Measurements from ENCODE around the gene CHN2. TPM values are rescaled to one million over a fixed set of nuclear protein-coding genes. Genes with fewer than 3 reads are reported as not detected.

Gene CHN2
- total RNA-seq, 2 donors from 2014 or later, result 0.91 to 1.2 TPM

- peaks cover 22% of the 10 kb centered on the region for H3K4me1 Mint-ChIP-seq (ENCODE audit: low read depth)
- H3K27me3 Mint-ChIP-seq (ENCODE audit: low read depth), result peaks cover 18% of the 10 kb centered on the region
- H3K4me3 Mint-ChIP-seq, result no peak overlapping the region
- no peaks in the 10 kb centered on the region for H3K9me3 Mint-ChIP-seq
- no peak for ATAC-seq (replicated peaks in 1 of 2)
- H3K36me3 Mint-ChIP-seq (ENCODE audit: insufficient read depth in 2 of 2), result peaks cover 0 to 3% of the 10 kb centered on the region in 2 donors
- H3K27ac Mint-ChIP-seq, result no peak overlapping the region
- no peak for DNase-seq
Measured at GRCh38 chr7:29335188-29336083, 140.9 kb downstream of the CHN2 start.

GRCh38 chr7:29337546-29338116 lies 143.1 kb downstream of the CHN2 start:
- peak; percentile 49 to 76 for ATAC-seq (replicated peaks in 1 of 2)
- H3K9me3 Mint-ChIP-seq, result no peaks in the 10 kb centered on the region
- peaks cover 21% of the 10 kb centered on the region for H3K4me1 Mint-ChIP-seq (ENCODE audit: low read depth)
- peak overlapping the region; percentile 4 to 33 for H3K4me3 Mint-ChIP-seq
- H3K27ac Mint-ChIP-seq, result no peak overlapping the region
- H3K36me3 Mint-ChIP-seq (ENCODE audit: insufficient read depth in 2 of 2), result no peaks in the 10 kb centered on the region
- H3K27me3 Mint-ChIP-seq (ENCODE audit: low read depth), result peaks cover 5% of the 10 kb centered on the region
- DNase-seq, result peak; percentile 6 to 7

GRCh38 chr7:29340696-29341095 lies 146.1 kb downstream of the CHN2 start:
- Mint-ChIP-seq H3K36me3 (ENCODE audit: insufficient read depth in 2 of 2) (no peaks in the 10 kb centered on the region), H3K27me3 (ENCODE audit: low read depth) (no peaks in the 10 kb centered on the region), H3K9me3 (no peaks in the 10 kb centered on the region), H3K4me1 (ENCODE audit: low read depth) (peaks cover 21% of the 10 kb centered on the region), H3K27ac (no peak overlapping the region), H3K4me3 (no peak overlapping the region)
- ATAC-seq (replicated peaks in 1 of 2), result no peak
- DNase-seq, result no peak

- Mint-ChIP-seq H3K27ac (no peak overlapping the region), H3K36me3 (ENCODE audit: insufficient read depth in 2 of 2) (no peaks in the 10 kb centered on the region), H3K9me3 (no peaks in the 10 kb centered on the region), H3K4me3 (no peak overlapping the region), H3K4me1 (ENCODE audit: low read depth) (peaks cover 20% of the 10 kb centered on the region), H3K27me3 (ENCODE audit: low read depth) (no peaks in the 10 kb centered on the region)
- ATAC-seq (replicated peaks in 1 of 2), result no peak
- DNase-seq, result no peak
Measured at GRCh38 chr7:29341156-29341555, 146.6 kb downstream of the CHN2 start.

- ATAC-seq (replicated peaks in 1 of 2) (no peak), DNase-seq (no peak)
- Mint-ChIP-seq H3K9me3 (no peaks in the 10 kb centered on the region), H3K4me1 (ENCODE audit: low read depth) (peaks cover 4% of the 10 kb centered on the region), H3K4me3 (no peak overlapping the region), H3K27me3 (ENCODE audit: low read depth) (no peaks in the 10 kb centered on the region), H3K36me3 (ENCODE audit: insufficient read depth in 2 of 2) (no peaks in the 10 kb centered on the region), H3K27ac (no peak overlapping the region)
Measured at GRCh38 chr7:29342761-29343160, 148.2 kb downstream of the CHN2 start.

GRCh38 chr7:29343399-29343798 lies 148.8 kb downstream of the CHN2 start:
- DNase-seq (no peak), ATAC-seq (replicated peaks in 1 of 2) (no peak)
- H3K27ac Mint-ChIP-seq, result no peak overlapping the region
- H3K4me3 Mint-ChIP-seq, result no peak overlapping the region
- no peaks in the 10 kb centered on the region for H3K4me1 Mint-ChIP-seq (ENCODE audit: low read depth)
- H3K27me3 Mint-ChIP-seq (ENCODE audit: low read depth), result no peaks in the 10 kb centered on the region
- H3K9me3 Mint-ChIP-seq, result no peaks in the 10 kb centered on the region
- no peaks in the 10 kb centered on the region for H3K36me3 Mint-ChIP-seq (ENCODE audit: insufficient read depth in 2 of 2)

GRCh38 chr7:29344334-29344978 lies 149.9 kb downstream of the CHN2 start:
- Mint-ChIP-seq H3K4me1 (ENCODE audit: low read depth) (no peaks in the 10 kb centered on the region), H3K9me3 (no peaks in the 10 kb centered on the region), H3K4me3 (no peak overlapping the region), H3K27ac (no peak overlapping the region), H3K27me3 (ENCODE audit: low read depth) (no peaks in the 10 kb centered on the region), H3K36me3 (ENCODE audit: insufficient read depth in 2 of 2) (no peaks in the 10 kb centered on the region)
- ATAC-seq (replicated peaks in 1 of 2), result no peak
- DNase-seq, result no peak

- no peaks in the 10 kb centered on the region for H3K9me3 Mint-ChIP-seq
- DNase-seq (peak; percentile 10 to 29), ATAC-seq (replicated peaks in 1 of 2) (peak; percentile 39 to 40)
- H3K27me3 Mint-ChIP-seq (ENCODE audit: low read depth), result no peaks in the 10 kb centered on the region
- H3K36me3 Mint-ChIP-seq (ENCODE audit: insufficient read depth in 2 of 2), result no peaks in the 10 kb centered on the region
- no peak overlapping the region for H3K27ac Mint-ChIP-seq
- no peak overlapping the region for H3K4me3 Mint-ChIP-seq
- H3K4me1 Mint-ChIP-seq (ENCODE audit: low read depth), result no peaks in the 10 kb centered on the region
Measured at GRCh38 chr7:29345590-29345989, 151.0 kb downstream of the CHN2 start.

- Mint-ChIP-seq H3K27ac (no peak overlapping the region), H3K4me1 (ENCODE audit: low read depth) (no peaks in the 10 kb centered on the region), H3K36me3 (ENCODE audit: insufficient read depth in 2 of 2) (no peaks in the 10 kb centered on the region), H3K9me3 (no peaks in the 10 kb centered on the region), H3K27me3 (ENCODE audit: low read depth) (no peaks in the 10 kb centered on the region), H3K4me3 (no peak overlapping the region)
- DNase-seq, result no peak
- no peak for ATAC-seq (replicated peaks in 1 of 2)
Measured at GRCh38 chr7:29346231-29346978, 151.8 kb downstream of the CHN2 start.

- DNase-seq, result no peak
- no peaks in the 10 kb centered on the region for H3K4me1 Mint-ChIP-seq (ENCODE audit: low read depth)
- H3K9me3 Mint-ChIP-seq, result no peaks in the 10 kb centered on the region
- ATAC-seq (replicated peaks in 1 of 2), result no peak
- no peaks in the 10 kb centered on the region for H3K36me3 Mint-ChIP-seq (ENCODE audit: insufficient read depth in 2 of 2)
- H3K27me3 Mint-ChIP-seq (ENCODE audit: low read depth), result no peaks in the 10 kb centered on the region
- no peak overlapping the region for H3K27ac Mint-ChIP-seq
- no peak overlapping the region for H3K4me3 Mint-ChIP-seq
Measured at GRCh38 chr7:29349362-29349761, 154.8 kb downstream of the CHN2 start.

GRCh38 chr7:29350351-29350750 lies 155.8 kb downstream of the CHN2 start:
- Mint-ChIP-seq H3K27ac (no peak overlapping the region), H3K4me1 (ENCODE audit: low read depth) (no peaks in the 10 kb centered on the region), H3K4me3 (no peak overlapping the region), H3K9me3 (no peaks in the 10 kb centered on the region), H3K36me3 (ENCODE audit: insufficient read depth in 2 of 2) (no peaks in the 10 kb centered on the region), H3K27me3 (ENCODE audit: low read depth) (no peaks in the 10 kb centered on the region)
- DNase-seq (no peak), ATAC-seq (replicated peaks in 1 of 2) (no peak)

GRCh38 chr7:29352041-29352440 lies 157.5 kb downstream of the CHN2 start:
- ATAC-seq (replicated peaks in 1 of 2) (no peak), DNase-seq (no peak)
- no peaks in the 10 kb centered on the region for H3K27me3 Mint-ChIP-seq (ENCODE audit: low read depth)
- H3K4me1 Mint-ChIP-seq (ENCODE audit: low read depth), result no peaks in the 10 kb centered on the region
- no peak overlapping the region for H3K4me3 Mint-ChIP-seq
- no peaks in the 10 kb centered on the region for H3K36me3 Mint-ChIP-seq (ENCODE audit: insufficient read depth in 2 of 2)
- no peaks in the 10 kb centered on the region for H3K9me3 Mint-ChIP-seq
- H3K27ac Mint-ChIP-seq, result no peak overlapping the region

- H3K4me1 Mint-ChIP-seq (ENCODE audit: low read depth), result no peaks in the 10 kb centered on the region
- no peak overlapping the region for H3K4me3 Mint-ChIP-seq
- no peaks in the 10 kb centered on the region for H3K27me3 Mint-ChIP-seq (ENCODE audit: low read depth)
- no peak for DNase-seq
- no peak for ATAC-seq (replicated peaks in 1 of 2)
- H3K27ac Mint-ChIP-seq, result no peak overlapping the region
- no peaks in the 10 kb centered on the region for H3K36me3 Mint-ChIP-seq (ENCODE audit: insufficient read depth in 2 of 2)
- no peaks in the 10 kb centered on the region for H3K9me3 Mint-ChIP-seq
Measured at GRCh38 chr7:29353810-29354209, 159.2 kb downstream of the CHN2 start.
